GM12878 (cell line): ENCODE results near the gene BCKDHA. TPM values are rescaled to one million over a fixed set of nuclear protein-coding genes. Genes with fewer than 3 reads are reported as not detected.

ENCODE experiments used
- ASH2L ChIP-seq: fragments of 300-600, 200-600 bp; sonication (generic); IDR thresholded peaks from 2 replicates; pipeline ENCODE4 v1.6.1; 2017; ENCODE audit warnings: low read depth, mild to moderate bottlenecking, borderline replicate concordance
- BACH1 ChIP-seq: fragments of 450-650 bp; IDR thresholded peaks from 2 replicates; pipeline ENCODE4 v1.6.1; 2017; ENCODE audit warnings: mild to moderate bottlenecking, borderline replicate concordance
- BCL11A ChIP-seq: IDR thresholded peaks from 2 replicates; pipeline ENCODE4 v1.6.1; 2011; ENCODE audit warnings: low read depth, low read length
- GABPA ChIP-seq: IDR thresholded peaks from 2 replicates; pipeline ENCODE4 v1.6.1; 2014; ENCODE audit warnings: antibody characterized with exemption, low read depth, mild to moderate bottlenecking, inconsistent platforms
- HCFC1 ChIP-seq: fragments of 150-350 bp; IDR thresholded peaks from 2 replicates; pipeline ENCODE4 v1.6.1; 2014; ENCODE audit warnings: low read length
- IKZF1 ChIP-seq: fragments of 450-650 bp; conservative IDR thresholded peaks from 2 replicates; pipeline ENCODE4 v1.6.1; 2017; ENCODE audit warnings: antibody characterized with exemption, mild to moderate bottlenecking
- IKZF2 ChIP-seq, 2 experiments: fragments of 450-650 bp; IDR thresholded peaks; 2 replicates each; pipeline ENCODE4 v1.6.1; 2017; ENCODE audit warnings: mild to moderate bottlenecking in 2 of 2, moderate library complexity in 2 of 2
- IRF4 ChIP-seq: IDR thresholded peaks from 2 replicates; pipeline ENCODE4 v1.6.1; 2011; ENCODE audit warnings: low read depth, low read length
- KDM1A ChIP-seq: fragments of 200-600 bp; sonication (generic); IDR thresholded peaks from 2 replicates; pipeline ENCODE4 v1.6.1; 2016; ENCODE audit warnings: borderline replicate concordance
- MYC ChIP-seq: IDR thresholded peaks from 2 replicates; pipeline ENCODE4 v1.6.1; 2011; ENCODE audit warnings: mild to moderate bottlenecking, low read length, moderate library complexity, inconsistent platforms; ENCODE audit not compliant: insufficient read depth, insufficient replicate concordance, insufficient read length, severe bottlenecking
- NBN ChIP-seq: fragments of 450-650 bp; IDR thresholded peaks from 2 replicates; pipeline ENCODE4 v1.6.1; 2016
- NR2C1 ChIP-seq: fragments of 450-650 bp; IDR thresholded peaks from 2 replicates; pipeline ENCODE4 v1.6.1; 2017; ENCODE audit warnings: antibody characterized with exemption, mild to moderate bottlenecking, moderate library complexity
- POLR2A ChIP-seq: IDR thresholded peaks from 2 replicates; pipeline ENCODE4 v1.6.1; 2011; ENCODE audit warnings: low read depth, mild to moderate bottlenecking, low read length
- RELA ChIP-seq: fragments of 450-650 bp; IDR thresholded peaks from 2 replicates; pipeline ENCODE4 v1.8.0; 2014; ENCODE audit warnings: borderline replicate concordance; ENCODE audit not compliant: partially characterized antibody
- RFX5 ChIP-seq: IDR thresholded peaks from 2 replicates; pipeline ENCODE4 v1.6.1; 2011; ENCODE audit warnings: low read depth, low read length, improper control_type of control experiment
- RUNX3 ChIP-seq: IDR thresholded peaks from 2 replicates; pipeline ENCODE4 v1.6.1; 2012; ENCODE audit warnings: low read length, inconsistent platforms
- SIX5 ChIP-seq: IDR thresholded peaks from 2 replicates; pipeline ENCODE4 v1.6.1; 2011; ENCODE audit warnings: mild to moderate bottlenecking, low read depth, low read length, moderate library complexity; ENCODE audit not compliant: severe bottlenecking
- SMARCA5 ChIP-seq: fragments of 450-650 bp; IDR thresholded peaks from 2 replicates; pipeline ENCODE4 v1.6.1; 2017; ENCODE audit warnings: mild to moderate bottlenecking
- SP1 ChIP-seq: IDR thresholded peaks from one replicate; pipeline ENCODE4 v1.6.1; 2011; ENCODE audit warnings: low read depth, low read length
- SUZ12 ChIP-seq: fragments of 200-600 bp; sonication (generic); IDR thresholded peaks from one replicate; pipeline ENCODE4 v1.6.1; 2018; ENCODE audit warnings: antibody characterized with exemption, mild to moderate bottlenecking; ENCODE audit not compliant: unreplicated experiment
- ZNF24 ChIP-seq: fragments of 450-650 bp; IDR thresholded peaks from 2 replicates; pipeline ENCODE4 v1.6.1; 2017; ENCODE audit warnings: antibody characterized with exemption, mild to moderate bottlenecking
- ZNF622 ChIP-seq: fragments of 450-650 bp; IDR thresholded peaks from 2 replicates; pipeline ENCODE4 v1.6.1; 2017; ENCODE audit warnings: mild to moderate bottlenecking, inconsistent platforms
- polyA plus RNA-seq, 11 experiments: library from polyadenylated mRNA; depleted of rRNA in 4 of 11; unstranded in 6 of 11; stranded (reverse) in 5 of 11; fragments of >200 nt; fragmentation: Nextera tagmentation in 4 of 11; fragmentation: Illumina TruSeq in 1 of 11; extraction: Ambion mirVana in 4 of 11; extraction: Trizol in 1 of 11; gene quantifications; 1 replicate in 1 of 11; 2 replicates in 10 of 11; pipeline versions ENCODE4 v1.2.1 to v1.2.3, GENCODE V29; 2011 to 2016; ENCODE audit warnings: inconsistent platforms in 2 of 11, missing spikeins in 2 of 11, low read depth in 1 of 11
- total RNA-seq, 4 experiments: library from RNA; depleted of rRNA in 3 of 4; stranded (reverse); fragments of >200 nt in 3 of 4; fragmentation: Illumina TruSeq in 1 of 4; extraction: Trizol in 1 of 4; gene quantifications; 2 replicates each; pipeline versions ENCODE4 v1.2.1 to v1.2.3, GENCODE V29; 2013 to 2021
- TF ChIP-seq, protein P1 (sequence below): fragments of 450-650 bp; IDR thresholded peaks from 2 replicates; pipeline ENCODE4 v1.6.1; 2017; ENCODE audit warnings: mild to moderate bottlenecking
- TF ChIP-seq, protein P2 (sequence below): IDR thresholded peaks from 2 replicates; pipeline ENCODE4 v1.6.1; 2012; ENCODE audit warnings: low read depth, low read length, improper control_type of control experiment
- TF ChIP-seq, protein P3 (sequence below): fragments of 450-650 bp; IDR thresholded peaks from 2 replicates; pipeline ENCODE4 v1.6.1; 2018; ENCODE audit warnings: borderline replicate concordance, mild to moderate bottlenecking; ENCODE audit not compliant: partially characterized antibody
- TF ChIP-seq, protein P4 (sequence below), 3 experiments: IDR thresholded peaks in 2 of 3; conservative IDR thresholded peaks in 1 of 3; 2 replicates each; pipeline ENCODE4 v1.5.1; 2011; ENCODE audit warnings: low read depth in 3 of 3, low read length in 3 of 3, mild to moderate bottlenecking in 3 of 3, control low read depth in 2 of 3, moderate library complexity in 2 of 3, inconsistent platforms in 1 of 3, mixed read lengths in 1 of 3; ENCODE audit not compliant: control insufficient read depth in 2 of 3, insufficient read depth in 1 of 3; ENCODE audit errors: extremely low read depth in 1 of 3

Gene BCKDHA
- total and polyA plus RNA-seq, 10 of the 15 experiments (the other 5 are each of a cell fraction or from before 2014, with no cell fraction given) = 9.9 to 107 (median 46.4) TPM

DNA sequence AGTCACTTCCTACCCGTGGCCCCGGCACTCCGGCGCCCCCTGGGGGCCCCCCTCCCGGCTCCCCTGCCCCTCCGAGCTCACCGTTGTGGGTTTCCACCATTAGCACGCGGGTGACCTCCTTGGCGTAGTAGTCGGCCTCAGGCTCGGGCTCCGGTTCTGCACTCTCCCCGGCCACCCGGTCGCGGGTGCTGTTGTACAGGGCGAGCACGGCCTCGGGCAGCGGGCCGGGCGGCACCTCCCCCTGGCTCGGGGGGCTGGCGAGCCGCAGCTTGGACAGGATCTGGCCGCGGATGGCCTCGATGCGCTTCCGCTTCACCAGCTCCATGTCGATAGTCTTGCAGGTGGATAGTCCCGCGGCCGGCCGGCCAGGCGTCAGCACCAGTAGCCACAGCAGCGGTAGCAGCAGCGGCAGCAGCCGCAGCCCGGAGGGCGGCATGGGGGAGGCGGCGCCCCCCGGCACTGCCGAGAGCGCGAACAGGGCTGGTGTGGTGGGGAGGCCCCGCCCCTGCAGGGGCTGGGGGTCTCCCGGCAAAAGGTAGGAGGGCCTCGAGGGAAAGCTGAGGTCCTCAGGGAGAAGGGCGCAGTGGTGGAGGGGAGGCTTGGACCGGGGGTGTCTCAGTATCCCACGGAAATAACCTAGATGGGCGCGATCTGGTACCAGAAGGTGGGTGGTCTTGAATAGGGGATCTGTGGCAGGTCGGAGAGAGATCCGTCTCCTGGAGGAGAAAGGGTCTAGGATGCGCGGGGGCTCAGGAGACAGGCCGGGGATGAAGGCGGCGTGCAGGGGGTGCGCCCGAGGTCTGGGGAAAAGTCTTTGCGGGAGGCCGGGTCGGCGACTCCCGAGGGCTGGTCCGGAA, 44.8 kb upstream of the BCKDHA start (continued):
- TF ChIP-seq NR2C1 (no peak), RUNX3 (peak; percentile 54), SUZ12 (no peak), RFX5 (no peak), GABPA (no peak), HCFC1 (no peak), POLR2A (peak; percentile 69), ASH2L (no peak), BACH1 (no peak), MYC (no peak), ZNF24 (no peak), BCL11A (no peak), ZNF622 (no peak), IKZF2 (IDR thresholded peaks at IDR 0.05) (peak in 1 of 2 experiments; percentile 12; a peak in 1 of 4 replicates), SMARCA5 (peak; percentile 70), IKZF1 (no peak; the same call in 1 of the 2 replicates), NBN (peak; percentile 41; the same call in 1 of the 2 replicates), SP1 (no peak), RELA (peak; percentile 36), SIX5 (no peak), IRF4 (no peak), KDM1A (no peak)
- TF ChIP-seq, protein P1, sequence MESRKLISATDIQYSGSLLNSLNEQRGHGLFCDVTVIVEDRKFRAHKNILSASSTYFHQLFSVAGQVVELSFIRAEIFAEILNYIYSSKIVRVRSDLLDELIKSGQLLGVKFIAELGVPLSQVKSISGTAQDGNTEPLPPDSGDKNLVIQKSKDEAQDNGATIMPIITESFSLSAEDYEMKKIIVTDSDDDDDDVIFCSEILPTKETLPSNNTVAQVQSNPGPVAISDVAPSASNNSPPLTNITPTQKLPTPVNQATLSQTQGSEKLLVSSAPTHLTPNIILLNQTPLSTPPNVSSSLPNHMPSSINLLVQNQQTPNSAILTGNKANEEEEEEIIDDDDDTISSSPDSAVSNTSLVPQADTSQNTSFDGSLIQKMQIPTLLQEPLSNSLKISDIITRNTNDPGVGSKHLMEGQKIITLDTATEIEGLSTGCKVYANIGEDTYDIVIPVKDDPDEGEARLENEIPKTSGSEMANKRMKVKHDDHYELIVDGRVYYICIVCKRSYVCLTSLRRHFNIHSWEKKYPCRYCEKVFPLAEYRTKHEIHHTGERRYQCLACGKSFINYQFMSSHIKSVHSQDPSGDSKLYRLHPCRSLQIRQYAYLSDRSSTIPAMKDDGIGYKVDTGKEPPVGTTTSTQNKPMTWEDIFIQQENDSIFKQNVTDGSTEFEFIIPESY = no peak
- TF ChIP-seq, protein P2, sequence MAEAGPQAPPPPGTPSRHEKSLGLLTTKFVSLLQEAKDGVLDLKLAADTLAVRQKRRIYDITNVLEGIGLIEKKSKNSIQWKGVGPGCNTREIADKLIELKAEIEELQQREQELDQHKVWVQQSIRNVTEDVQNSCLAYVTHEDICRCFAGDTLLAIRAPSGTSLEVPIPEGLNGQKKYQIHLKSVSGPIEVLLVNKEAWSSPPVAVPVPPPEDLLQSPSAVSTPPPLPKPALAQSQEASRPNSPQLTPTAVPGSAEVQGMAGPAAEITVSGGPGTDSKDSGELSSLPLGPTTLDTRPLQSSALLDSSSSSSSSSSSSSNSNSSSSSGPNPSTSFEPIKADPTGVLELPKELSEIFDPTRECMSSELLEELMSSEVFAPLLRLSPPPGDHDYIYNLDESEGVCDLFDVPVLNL = no peak
- TF ChIP-seq, protein P3, sequence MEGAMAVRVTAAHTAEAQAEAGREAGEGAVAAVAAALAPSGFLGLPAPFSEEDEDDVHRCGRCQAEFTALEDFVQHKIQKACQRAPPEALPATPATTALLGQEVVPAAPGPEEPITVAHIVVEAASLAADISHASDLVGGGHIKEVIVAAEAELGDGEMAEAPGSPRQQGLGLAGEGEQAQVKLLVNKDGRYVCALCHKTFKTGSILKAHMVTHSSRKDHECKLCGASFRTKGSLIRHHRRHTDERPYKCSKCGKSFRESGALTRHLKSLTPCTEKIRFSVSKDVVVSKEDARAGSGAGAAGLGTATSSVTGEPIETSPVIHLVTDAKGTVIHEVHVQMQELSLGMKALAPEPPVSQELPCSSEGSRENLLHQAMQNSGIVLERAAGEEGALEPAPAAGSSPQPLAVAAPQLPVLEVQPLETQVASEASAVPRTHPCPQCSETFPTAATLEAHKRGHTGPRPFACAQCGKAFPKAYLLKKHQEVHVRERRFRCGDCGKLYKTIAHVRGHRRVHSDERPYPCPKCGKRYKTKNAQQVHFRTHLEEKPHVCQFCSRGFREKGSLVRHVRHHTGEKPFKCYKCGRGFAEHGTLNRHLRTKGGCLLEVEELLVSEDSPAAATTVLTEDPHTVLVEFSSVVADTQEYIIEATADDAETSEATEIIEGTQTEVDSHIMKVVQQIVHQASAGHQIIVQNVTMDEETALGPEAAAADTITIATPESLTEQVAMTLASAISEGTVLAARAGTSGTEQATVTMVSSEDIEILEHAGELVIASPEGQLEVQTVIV = no peak
- TF ChIP-seq, protein P4, sequence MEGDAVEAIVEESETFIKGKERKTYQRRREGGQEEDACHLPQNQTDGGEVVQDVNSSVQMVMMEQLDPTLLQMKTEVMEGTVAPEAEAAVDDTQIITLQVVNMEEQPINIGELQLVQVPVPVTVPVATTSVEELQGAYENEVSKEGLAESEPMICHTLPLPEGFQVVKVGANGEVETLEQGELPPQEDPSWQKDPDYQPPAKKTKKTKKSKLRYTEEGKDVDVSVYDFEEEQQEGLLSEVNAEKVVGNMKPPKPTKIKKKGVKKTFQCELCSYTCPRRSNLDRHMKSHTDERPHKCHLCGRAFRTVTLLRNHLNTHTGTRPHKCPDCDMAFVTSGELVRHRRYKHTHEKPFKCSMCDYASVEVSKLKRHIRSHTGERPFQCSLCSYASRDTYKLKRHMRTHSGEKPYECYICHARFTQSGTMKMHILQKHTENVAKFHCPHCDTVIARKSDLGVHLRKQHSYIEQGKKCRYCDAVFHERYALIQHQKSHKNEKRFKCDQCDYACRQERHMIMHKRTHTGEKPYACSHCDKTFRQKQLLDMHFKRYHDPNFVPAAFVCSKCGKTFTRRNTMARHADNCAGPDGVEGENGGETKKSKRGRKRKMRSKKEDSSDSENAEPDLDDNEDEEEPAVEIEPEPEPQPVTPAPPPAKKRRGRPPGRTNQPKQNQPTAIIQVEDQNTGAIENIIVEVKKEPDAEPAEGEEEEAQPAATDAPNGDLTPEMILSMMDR (IDR thresholded peaks at IDR 0.05 in 2 of 3, conservative IDR thresholded peaks at IDR 0.05 in 1 of 3; ENCODE audit: control insufficient read depth in 2 of 3, extremely low read depth in 1 of 3, insufficient read depth in 1 of 3, low read depth in 3 of 3, low read length in 3 of 3) = peak; percentile 67 to 83 (median 70)
